Mesothelial cell of epicardium (in vitro differentiated cells): ENCODE results near the gene EWSR1. TPM values are rescaled to one million over a fixed set of nuclear protein-coding genes. Genes with fewer than 3 reads are reported as not detected.

ENCODE experiments used
- DNase-seq, 2 experiments: peaks; one replicate each; pipeline ENCODE4 v3.0.0; 2021; ENCODE audit warnings: low spot score in 2 of 2; ENCODE audit not compliant: unreplicated experiment in 2 of 2
- H3K27ac Mint-ChIP-seq: 2 replicates; pipeline ENCODE4 v1.8.0; 2021; ENCODE audit warnings: mixed read lengths
- H3K27me3 Mint-ChIP-seq: 2 replicates; pipeline ENCODE4 v1.8.0; 2021; ENCODE audit warnings: low read depth, mixed read lengths
- H3K36me3 Mint-ChIP-seq: 2 replicates; pipeline ENCODE4 v1.8.0; 2021; ENCODE audit warnings: mixed read lengths
- H3K4me1 Mint-ChIP-seq: 2 replicates; pipeline ENCODE4 v1.8.0; 2021; ENCODE audit warnings: mixed read lengths
- H3K4me3 Mint-ChIP-seq: 2 replicates; pipeline ENCODE4 v1.8.0; 2021; ENCODE audit warnings: mild to moderate bottlenecking, moderate library complexity, mixed read lengths
- H3K9me3 Mint-ChIP-seq: 2 replicates; pipeline ENCODE4 v1.8.0; 2021; ENCODE audit warnings: mixed read lengths
- total RNA-seq: library from RNA; stranded (reverse); gene quantifications from 3 replicates; pipeline ENCODE4 v1.2.1, GENCODE V29; 2021
- TF ChIP-seq, protein P1 (sequence below): fragments of 200-600 bp; sonication (generic); IDR thresholded peaks from one replicate; pipeline ENCODE4 v1.5.0; 2021; ENCODE audit warnings: antibody characterized with exemption; ENCODE audit not compliant: unreplicated experiment

Gene EWSR1
- total RNA-seq, 1 donor from 2014 or later = 381 TPM

DNA sequence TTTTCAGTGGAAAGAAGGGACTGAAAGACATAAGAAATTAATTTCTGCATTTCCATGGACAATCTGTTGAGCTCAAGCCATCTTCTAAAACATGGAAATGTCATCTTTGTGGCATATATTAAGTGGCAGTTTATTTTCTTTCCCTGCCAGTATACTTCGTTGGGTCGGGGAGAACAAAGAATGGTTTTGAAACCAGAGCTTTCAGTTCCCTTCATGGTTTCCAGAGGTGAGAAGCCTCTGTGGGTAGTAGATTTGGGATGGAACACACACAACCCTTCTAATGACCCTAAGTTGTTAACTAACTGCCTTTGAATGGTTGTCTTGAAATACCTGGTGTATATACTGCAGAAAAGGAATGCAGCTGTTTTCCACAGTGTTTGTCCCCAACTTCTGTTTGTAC is 20.8 kb downstream of the EWSR1 start:
- TF ChIP-seq, protein P1, sequence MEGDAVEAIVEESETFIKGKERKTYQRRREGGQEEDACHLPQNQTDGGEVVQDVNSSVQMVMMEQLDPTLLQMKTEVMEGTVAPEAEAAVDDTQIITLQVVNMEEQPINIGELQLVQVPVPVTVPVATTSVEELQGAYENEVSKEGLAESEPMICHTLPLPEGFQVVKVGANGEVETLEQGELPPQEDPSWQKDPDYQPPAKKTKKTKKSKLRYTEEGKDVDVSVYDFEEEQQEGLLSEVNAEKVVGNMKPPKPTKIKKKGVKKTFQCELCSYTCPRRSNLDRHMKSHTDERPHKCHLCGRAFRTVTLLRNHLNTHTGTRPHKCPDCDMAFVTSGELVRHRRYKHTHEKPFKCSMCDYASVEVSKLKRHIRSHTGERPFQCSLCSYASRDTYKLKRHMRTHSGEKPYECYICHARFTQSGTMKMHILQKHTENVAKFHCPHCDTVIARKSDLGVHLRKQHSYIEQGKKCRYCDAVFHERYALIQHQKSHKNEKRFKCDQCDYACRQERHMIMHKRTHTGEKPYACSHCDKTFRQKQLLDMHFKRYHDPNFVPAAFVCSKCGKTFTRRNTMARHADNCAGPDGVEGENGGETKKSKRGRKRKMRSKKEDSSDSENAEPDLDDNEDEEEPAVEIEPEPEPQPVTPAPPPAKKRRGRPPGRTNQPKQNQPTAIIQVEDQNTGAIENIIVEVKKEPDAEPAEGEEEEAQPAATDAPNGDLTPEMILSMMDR = no peak
- Mint-ChIP-seq H3K4me3 (no peak overlapping the region), H3K4me1 (no peaks in the 10 kb centered on the region), H3K9me3 (no peaks in the 10 kb centered on the region), H3K27ac (no peak overlapping the region), H3K27me3 (no peaks in the 10 kb centered on the region), H3K36me3 (peaks cover 60% of the 10 kb centered on the region)
- no peak for DNase-seq

DNA sequence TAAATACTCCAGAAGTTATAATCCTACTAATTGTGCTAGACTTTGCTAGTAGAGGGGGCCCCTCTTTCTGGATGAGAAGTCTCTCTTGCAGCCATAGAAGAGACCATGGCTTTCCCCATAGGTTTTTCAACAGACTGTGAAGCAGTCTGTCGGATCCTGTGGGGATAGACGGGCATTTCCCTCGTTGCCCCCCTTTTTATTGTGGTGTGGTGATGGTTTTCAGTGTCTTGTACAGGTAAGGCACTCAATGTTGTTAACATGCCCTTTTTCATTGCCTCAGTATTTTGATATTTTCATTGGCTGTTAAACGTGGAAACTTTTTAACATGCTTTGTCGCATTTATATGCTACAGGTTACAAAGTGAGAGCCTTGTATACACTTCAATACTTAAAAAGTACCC is 22.0 kb downstream of the EWSR1 start:
- H3K4me1 Mint-ChIP-seq = no peaks in the 10 kb centered on the region
- peaks cover 55% of the 10 kb centered on the region for H3K36me3 Mint-ChIP-seq
- no peak for DNase-seq
- H3K9me3 Mint-ChIP-seq = no peaks in the 10 kb centered on the region
- no peaks in the 10 kb centered on the region for H3K27me3 Mint-ChIP-seq
- H3K4me3 Mint-ChIP-seq = no peak overlapping the region
- no peak overlapping the region for H3K27ac Mint-ChIP-seq
- TF ChIP-seq, protein P1 = no peak

DNA sequence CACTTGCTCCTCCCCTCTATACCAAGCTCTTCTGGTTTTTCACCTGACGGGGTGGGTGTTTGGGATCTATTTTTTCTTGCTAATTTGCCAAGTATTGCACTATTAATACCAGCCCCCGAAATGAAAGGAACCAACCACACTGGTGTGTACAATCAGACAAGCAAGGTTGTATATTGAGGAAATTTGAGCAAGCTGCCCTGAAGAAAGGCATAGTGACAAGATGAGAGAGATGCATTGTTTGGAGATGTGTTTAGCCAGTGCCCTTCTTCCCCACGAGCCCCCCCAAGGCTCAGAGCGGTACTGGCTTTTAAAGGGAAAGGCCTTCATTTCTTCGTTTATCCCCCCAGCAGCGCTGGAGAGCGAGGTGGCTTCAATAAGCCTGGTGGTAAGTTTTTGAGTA is 23.1 kb downstream of the EWSR1 start:
- H3K27ac Mint-ChIP-seq = no peak overlapping the region
- H3K4me3 Mint-ChIP-seq = no peak overlapping the region
- H3K9me3 Mint-ChIP-seq = no peaks in the 10 kb centered on the region
- TF ChIP-seq, protein P1 = no peak
- peaks cover 55% of the 10 kb centered on the region for H3K36me3 Mint-ChIP-seq
- no peak for DNase-seq
- H3K27me3 Mint-ChIP-seq = no peaks in the 10 kb centered on the region
- no peaks in the 10 kb centered on the region for H3K4me1 Mint-ChIP-seq

DNA sequence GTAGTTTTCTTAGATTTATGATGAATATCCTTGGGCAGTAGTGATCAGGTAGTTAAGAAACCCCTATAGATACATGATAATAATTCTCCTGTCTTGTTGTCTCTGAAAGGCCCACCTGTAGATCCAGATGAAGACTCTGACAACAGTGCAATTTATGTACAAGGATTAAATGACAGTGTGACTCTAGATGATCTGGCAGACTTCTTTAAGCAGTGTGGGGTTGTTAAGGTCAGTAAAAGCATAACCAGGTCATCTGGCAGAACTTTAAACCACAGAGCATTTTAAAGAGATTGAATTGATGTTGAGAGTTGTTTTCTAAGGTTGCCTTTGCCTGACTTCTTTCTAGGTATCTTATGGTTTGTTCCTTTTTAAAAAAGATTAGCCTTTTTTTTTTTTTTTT is 24.3 kb downstream of the EWSR1 start:
- Mint-ChIP-seq H3K4me3 (no peak overlapping the region), H3K27ac (no peak overlapping the region), H3K4me1 (no peaks in the 10 kb centered on the region), H3K36me3 (peaks cover 53% of the 10 kb centered on the region), H3K9me3 (no peaks in the 10 kb centered on the region), H3K27me3 (no peaks in the 10 kb centered on the region)
- TF ChIP-seq, protein P1 = no peak
- no peak for DNase-seq

- Mint-ChIP-seq H3K4me3 (no peak overlapping the region), H3K27me3 (no peaks in the 10 kb centered on the region), H3K9me3 (no peaks in the 10 kb centered on the region), H3K27ac (peak overlapping the region; percentile 47), H3K36me3 (peaks cover 34% of the 10 kb centered on the region), H3K4me1 (no peaks in the 10 kb centered on the region)
- TF ChIP-seq, protein P1 = no peak
- no peak for DNase-seq
Observed at GRCh38 chr22:29298641-29299040, 30.6 kb downstream of the EWSR1 start.
